Fibroblast of upper back skin (primary cell): ENCODE results near the gene ADGB.
"Not testable (repeated sequence)": the region's sequence is repeated elsewhere in the genome, so short reads cannot be mapped to it uniquely, and the experiment has no call there.

Experiments
- DNase-seq: peaks from one replicate; pipeline ENCODE4 v3.0.0-alpha.2; 2013

ADGB gene

GRCh38 chr6:146598772-146599405, at the start of gene ADGB:
Gene ADGB (plus strand): TSS chr6:146598972. CDS start chr6:146599041, 69 bp downstream.
- peak; percentile 51 for DNase-seq

GRCh38 chr6:146550911-146551310, 47.9 kb upstream of the ADGB start:
- DNase-seq: peak; percentile 28

GRCh38 chr6:146551545-146551944, 47.2 kb upstream of the ADGB start:
- DNase-seq: no peak

GRCh38 chr6:146553377-146554135, 45.2 kb upstream of the ADGB start:
- no peak for DNase-seq

- no peak for DNase-seq
Observed at GRCh38 chr6:146560607-146561006, 38.2 kb upstream of the ADGB start.

- DNase-seq: not testable (repeated sequence)
Observed at GRCh38 chr6:146566661-146567060, 32.1 kb upstream of the ADGB start.

GRCh38 chr6:146568619-146569018, 30.2 kb upstream of the ADGB start:
- DNase-seq: not testable (repeated sequence)

GRCh38 chr6:146574211-146574610, 24.6 kb upstream of the ADGB start:
- DNase-seq: no peak

GRCh38 chr6:146578054-146578453, 20.7 kb upstream of the ADGB start:
- peak; percentile 26 for DNase-seq

GRCh38 chr6:146581968-146582367, 16.8 kb upstream of the ADGB start:
- DNase-seq: no peak

GRCh38 chr6:146582857-146583256, 15.9 kb upstream of the ADGB start:
- DNase-seq: no peak

GRCh38 chr6:146583966-146584365, 14.8 kb upstream of the ADGB start:
- peak; percentile 14 for DNase-seq

GRCh38 chr6:146587459-146587858, 11.3 kb upstream of the ADGB start:
- no peak for DNase-seq

GRCh38 chr6:146590492-146590891, 8.3 kb upstream of the ADGB start:
- no peak for DNase-seq

GRCh38 chr6:146592451-146592850, 6.3 kb upstream of the ADGB start:
- no peak for DNase-seq

- no peak for DNase-seq
Observed at GRCh38 chr6:146593986-146594385, 4.8 kb upstream of the ADGB start.

- no peak for DNase-seq
Observed at GRCh38 chr6:146594495-146594894, 4.3 kb upstream of the ADGB start.

- no peak for DNase-seq
Observed at GRCh38 chr6:146595972-146596731, 2.6 kb upstream of the ADGB start.

- DNase-seq: no peak
Observed at GRCh38 chr6:146601352-146601751, 2.6 kb downstream of the ADGB start.

GRCh38 chr6:146602526-146602925, 3.8 kb downstream of the ADGB start:
- no peak for DNase-seq

GRCh38 chr6:146613947-146614346, 15.2 kb downstream of the ADGB start:
- DNase-seq: no peak

- DNase-seq: no peak
Observed at GRCh38 chr6:146620655-146621054, 21.9 kb downstream of the ADGB start.

GRCh38 chr6:146628350-146628749, 29.6 kb downstream of the ADGB start:
- no peak for DNase-seq

- no peak for DNase-seq
Observed at GRCh38 chr6:146634022-146634421, 35.2 kb downstream of the ADGB start.
